DMS153 treated with DMSO at 0.1 percent for 48 hours (cell line): ENCODE results near the gene SLC25A26.

Experiments used
- DNase-seq: peaks from one replicate; lab custom pipeline; 2025; ENCODE audit not compliant: unreplicated experiment; lab: John Stamatoyannopoulos, UW

SLC25A26 gene

DNA sequence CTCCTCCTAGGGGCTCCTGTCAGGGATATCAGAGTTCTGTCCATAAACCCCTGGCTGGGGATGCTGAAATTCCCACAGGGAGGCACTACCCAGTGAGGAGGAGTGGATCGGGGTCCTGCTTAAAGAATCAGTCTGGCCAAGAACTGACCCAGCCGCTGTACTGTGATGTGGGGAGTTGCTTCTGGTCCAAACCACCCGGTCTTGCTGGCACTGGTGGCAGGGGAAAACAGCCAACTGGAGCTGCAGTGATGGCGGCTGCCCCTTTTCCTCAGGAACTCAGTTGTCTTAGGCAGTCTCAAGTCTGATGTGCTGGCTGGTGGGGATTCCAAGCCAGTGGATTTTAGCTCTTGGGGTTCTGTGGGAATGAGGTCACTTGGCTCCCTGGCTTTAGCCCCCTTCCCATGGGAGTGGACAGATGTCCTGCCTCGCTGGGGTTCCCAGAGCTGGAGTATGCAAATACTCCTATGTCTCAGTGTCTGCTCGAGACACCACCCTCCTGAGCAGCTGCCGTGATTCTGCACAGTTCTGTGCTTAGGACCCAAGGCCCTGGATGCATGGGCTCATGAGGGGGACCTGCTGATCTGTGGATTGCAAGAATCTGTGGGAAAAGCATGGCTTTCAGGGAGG, 97.1 kb downstream of the SLC25A26 start:
- no peak for DNase-seq

DNA sequence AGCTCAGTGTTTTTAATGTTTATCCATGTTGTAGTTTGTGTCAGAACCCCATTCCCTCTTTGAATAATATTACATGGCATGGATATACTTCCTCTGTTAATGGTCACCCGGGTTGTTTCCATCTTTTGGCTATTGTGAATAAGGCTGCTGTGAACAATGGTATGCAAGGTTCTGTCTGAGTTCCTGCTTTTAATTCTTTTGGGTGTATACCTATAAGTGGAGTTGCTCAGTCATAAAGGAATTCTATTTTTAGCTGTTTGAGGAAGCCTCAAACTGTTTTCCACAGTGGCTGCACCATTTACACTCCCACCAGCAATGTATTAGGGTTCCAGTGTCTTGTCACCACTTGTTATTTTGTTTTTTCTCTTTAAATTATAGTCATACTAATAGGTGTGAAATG, 99.6 kb downstream of the SLC25A26 start:
- no peak for DNase-seq

DNA sequence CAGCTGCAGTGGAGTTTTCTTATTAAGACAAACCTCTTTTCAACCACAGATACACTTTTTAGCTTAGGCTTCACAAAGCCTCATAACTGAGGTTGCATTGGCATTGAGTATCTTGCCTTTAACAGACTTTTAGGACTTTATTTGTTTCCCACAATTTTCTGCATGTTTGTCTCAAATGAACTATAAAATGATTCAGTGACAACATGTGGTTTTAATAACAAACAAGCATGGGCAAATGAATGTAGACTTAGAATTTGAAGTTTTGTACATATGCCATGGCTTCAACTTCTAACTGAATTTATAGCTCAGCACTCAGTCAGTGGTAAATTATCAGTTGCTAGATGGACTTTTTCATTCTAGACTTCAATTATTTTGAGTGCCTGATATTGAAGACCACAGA, 101.6 kb downstream of the SLC25A26 start:
- DNase-seq: no peak

DNA sequence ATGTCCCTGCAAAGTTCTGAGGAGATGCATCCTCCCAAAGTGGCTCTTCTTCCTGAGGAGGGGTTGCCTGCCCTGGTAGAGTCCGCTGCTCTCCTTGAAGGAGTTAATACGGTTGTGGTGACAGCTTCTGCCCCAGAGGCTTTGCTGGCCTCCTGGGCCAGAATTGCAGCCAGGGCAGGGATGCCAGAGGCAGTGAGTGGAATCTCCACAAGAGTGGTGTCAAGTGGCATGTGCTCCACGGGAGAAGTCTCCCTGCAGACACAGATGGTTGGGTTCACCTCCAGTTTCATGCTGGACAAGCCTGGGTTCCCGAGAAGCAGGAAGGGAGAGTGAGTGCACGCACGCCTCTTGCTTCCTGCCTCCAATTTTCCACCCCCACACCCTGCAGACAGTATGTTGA, 105.5 kb downstream of the SLC25A26 start:
- DNase-seq: no peak

DNA sequence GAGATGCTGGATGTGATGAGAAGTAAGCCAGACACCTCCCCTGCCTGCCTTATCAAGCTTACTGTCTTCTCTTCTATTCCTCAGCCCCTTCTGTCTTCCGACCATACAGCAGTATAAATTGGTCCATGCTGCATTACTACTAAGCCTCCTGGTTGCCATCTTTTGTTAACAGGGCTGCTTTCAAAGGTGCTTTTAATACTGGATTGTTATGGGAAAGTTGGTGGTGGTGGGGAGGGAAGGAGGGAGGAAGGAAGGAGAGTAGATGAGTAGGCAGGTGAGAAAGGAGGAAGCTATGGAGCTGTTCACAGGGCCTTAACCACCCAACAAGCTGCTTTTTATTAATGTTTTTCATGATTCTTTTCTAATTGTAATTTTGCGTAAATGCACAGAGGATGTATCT, 114.9 kb downstream of the SLC25A26 start:
- DNase-seq: no peak

DNA sequence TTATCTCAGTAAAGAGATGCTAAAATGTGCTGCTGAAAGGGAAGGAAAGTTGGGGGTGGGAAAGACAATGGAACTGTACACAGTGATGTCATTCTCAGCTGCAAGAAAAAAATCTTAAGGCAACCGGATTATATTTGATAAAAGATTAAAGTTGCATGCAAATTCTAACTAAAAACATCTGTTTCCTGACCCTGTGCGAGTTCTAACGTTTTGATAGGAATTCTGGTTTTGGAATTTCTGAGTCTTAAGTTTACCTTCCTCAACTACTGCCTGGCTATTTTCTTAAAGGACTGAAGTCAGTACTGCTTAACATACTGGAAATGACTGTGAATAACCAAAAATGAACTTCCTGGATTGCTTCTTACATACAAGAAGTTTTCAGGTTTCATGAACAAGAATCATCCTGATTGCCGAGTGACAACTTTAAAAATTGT, 115.5 kb downstream of the SLC25A26 start:
- DNase-seq: no peak

DNA sequence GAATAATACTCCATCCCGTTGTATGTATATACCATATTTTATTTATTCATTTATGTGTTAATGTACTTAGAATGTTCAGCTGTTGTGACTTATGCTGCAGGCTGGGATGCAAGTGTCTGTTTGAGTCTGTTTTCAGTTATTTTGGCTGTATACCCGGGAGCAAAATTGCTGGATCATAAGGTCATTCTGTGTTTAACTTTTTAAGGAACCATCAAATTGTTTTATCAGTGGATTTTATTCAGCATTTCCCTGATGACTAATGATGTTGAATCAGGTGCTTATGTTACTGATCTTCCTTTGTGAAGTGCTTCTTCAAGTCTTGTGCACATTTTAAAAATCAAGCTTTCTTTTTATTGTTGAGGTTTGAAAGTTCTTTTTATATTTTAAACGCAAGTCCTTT, 118.1 kb downstream of the SLC25A26 start:
- no peak for DNase-seq

DNA sequence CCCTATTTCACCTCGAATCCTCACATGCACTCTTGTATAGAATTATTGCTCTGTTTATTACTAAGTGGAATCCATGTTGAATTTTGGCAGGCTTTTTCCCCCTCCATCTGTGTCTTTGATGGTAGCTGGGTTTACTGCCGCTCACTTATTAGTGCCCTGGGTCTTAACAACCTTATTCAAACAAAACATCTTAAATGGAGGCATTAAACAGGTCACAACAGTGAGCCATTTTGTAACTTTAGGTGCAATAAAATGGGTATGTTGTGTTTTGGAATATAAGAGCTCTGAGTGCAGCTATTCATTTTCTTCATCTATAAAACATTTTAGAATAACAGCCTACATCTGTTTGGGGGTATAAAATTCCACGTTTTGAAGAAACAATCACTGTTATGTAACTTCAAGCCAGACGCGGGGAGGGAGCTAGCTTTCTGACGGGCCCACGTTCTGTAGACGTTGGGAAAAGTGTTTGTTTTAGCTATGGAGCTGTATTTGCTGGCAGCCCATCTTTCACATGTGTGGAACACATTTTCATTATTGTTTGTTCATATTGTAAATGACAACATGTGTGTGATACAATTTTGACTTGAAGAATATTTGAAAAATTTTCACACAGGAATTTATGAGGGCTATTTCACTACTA, 122.0 kb downstream of the SLC25A26 start:
- DNase-seq: no peak

DNA sequence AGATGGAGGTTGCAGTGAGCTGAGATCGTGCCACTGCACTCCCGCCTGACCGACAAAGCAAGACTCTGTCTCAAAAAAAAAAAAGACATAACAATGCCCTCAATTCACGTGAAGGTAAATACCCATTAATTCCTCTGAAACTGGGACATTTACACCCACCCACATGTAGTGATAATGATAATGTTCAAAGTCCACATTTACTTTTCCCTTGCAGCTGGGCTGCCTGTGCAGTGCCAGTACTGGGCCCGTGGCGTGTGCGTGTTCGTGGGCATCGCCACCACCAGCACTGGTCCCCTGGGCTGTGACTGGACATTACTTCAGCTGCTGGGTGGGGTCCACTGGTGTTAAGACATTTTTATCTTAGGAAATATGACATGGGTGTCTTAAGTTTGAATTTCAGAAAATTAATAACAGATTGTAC, 123.6 kb downstream of the SLC25A26 start:
- DNase-seq: no peak

DNA sequence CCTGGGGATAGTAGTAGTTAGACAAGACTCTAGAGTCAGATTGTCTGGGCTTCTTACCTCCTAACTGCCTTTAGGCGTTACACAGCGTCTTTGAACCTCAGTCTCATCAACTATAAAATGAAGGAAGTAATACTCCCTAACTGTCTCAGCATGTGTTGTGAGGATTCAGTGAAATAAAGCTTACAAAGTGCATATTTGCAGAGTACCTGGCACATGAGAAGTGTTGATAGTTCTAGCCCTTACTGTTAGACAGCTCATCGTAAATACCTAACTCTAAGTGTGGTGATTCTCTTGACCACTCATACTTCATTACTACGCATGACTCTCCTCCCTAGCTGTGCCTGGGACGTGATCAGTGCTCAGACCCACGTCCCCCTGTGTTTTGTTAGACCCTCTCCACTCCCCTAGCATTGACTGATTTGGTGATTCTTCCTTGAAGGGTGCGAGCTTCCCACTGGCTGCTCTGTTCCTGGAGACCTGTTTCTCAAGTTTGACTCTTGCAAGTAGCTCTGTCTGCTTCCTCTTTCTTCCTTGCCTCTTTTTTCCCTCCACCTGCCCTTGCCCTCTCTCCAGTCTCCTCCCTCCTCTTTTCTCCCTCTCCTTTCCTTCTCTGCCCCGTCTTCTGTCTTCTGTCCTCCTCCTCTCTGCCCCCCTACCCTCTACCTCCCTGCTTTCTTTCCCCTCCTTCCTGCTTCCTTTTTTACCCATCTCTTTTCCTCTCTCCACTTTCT, 124.2 kb downstream of the SLC25A26 start:
- no peak for DNase-seq

DNA sequence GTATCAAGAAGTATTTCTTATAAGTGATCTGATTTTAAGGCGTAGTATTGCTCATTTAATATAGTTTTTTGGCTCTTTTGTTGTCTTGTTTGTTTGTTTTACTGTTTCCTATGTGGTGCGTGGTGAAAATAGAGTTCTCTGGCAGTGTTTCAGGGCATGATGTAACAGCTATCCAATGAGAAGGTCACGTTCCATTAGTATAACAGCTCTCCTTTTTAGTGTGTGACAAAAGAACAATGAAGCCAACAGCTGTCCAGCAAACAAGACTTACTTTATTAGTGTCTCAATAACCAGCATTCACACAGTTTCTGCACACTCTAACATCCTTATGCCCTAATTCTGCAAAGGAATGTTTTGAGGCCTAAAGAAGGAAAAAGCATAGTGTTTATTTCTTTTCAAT, 127.9 kb downstream of the SLC25A26 start:
- DNase-seq: no peak

DNA sequence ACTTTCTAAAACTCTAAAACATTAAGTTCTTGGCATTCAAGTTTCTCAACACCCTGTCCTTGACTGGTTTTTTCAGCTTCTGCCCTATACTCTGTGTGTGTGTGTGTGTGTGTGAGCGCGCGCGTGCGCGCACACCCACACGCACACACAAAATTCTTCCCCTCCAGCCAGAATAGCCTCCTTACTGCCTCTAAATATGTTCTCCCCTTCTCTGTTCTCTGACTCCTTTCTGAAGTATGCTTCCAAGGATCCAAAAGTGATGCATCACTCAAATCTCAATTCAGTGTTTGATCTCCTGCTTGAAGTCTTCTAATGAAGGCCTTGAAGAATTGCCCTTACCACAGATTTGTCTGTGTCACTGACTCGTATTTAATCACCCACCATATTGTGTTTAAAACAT, 129.8 kb downstream of the SLC25A26 start:
- no peak for DNase-seq

DNA sequence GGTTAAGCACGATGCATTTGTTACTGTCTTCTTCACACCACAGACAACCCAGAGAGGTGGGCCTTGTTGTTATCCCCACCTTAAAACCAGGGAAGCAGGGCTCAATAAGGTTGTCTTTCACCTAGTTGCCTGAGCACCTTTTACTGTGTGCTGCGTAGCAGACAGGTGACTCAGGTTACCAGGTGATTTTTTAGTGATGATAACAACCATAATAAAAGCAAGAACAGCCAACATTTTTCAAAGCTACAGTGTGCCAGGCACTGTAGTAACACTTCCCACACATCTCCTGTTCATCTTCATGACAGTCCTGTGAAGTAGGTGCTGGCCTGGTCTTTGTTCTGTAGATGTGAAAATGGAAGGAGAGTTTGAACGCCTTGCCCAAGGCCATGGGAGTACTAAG, 132.2 kb downstream of the SLC25A26 start:
- no peak for DNase-seq

DNA sequence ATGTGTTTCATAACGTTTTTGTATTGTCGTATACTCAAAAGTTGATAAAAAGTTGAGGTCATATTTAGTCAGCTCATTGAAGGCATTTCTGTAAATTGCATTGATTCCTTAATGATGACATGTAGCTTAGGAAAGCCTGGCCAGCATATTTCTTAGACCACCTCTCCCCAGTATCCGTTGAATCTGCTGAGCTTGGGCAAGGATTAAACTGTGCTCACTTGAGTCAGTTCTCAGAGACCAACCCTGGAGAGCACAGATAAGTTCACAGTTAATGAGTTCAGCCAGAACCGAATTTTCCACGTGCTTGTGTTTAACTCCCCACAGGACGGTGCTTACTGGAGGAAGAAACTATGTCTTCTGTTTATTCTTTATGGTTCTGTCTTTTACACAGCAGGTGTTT, 132.7 kb downstream of the SLC25A26 start:
- no peak for DNase-seq

DNA sequence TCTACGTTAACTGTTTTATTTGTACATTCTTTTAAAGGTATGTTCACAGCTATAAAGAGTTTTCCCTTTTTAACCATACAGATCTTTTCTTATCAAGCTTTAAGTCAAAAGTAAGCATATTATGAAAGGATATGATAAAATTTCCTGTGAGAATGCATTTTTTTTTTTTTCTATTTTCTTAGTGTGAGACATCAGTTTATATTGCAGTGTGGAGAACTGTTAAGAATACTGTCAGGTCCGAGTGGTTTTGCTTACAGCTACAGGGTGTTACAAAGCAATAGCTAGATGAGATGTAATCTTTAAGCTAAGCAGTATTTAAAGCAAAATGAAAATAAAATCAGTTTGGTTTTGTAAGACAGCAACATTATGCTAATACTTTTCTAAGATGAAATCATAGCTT, 133.2 kb downstream of the SLC25A26 start:
- DNase-seq: no peak

DNA sequence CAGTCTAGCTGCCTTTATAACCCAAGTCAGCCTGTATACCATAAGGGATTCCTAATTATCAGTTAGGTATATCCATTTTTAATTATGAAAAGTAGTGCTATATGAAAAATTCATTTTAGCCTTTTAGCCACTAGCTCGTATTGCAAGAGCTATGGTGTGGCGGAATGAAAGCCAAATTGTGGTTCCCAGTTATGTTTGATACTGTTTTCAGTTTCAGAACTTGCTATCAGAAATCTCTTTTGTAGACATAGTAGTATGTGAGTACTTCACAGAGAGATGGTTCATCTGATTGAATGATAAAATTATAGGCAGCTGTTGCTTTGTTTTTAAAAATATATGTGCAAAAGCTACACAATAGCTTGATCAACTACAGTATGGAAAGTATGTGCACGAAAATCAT, 134.6 kb downstream of the SLC25A26 start:
- DNase-seq: no peak

DNA sequence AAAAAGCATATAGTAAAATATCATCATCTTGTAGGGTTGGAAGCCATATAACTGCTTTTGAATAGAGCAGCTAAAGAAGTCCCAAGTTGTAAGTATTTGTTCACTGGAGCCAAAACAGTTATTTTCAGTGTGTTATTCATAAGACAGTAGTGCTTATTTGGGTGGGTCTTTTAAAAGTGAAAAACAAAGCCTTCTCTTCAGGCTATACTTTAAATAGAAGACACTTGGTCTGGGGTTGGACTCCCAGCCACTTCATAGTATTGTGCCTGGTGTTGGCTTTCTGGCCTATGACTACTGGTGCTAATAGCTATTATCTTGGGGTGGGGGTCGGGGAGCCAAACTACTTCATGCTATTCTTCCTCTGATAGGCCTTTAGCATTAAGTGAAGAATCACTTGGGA, 135.2 kb downstream of the SLC25A26 start:
- DNase-seq: no peak

DNA sequence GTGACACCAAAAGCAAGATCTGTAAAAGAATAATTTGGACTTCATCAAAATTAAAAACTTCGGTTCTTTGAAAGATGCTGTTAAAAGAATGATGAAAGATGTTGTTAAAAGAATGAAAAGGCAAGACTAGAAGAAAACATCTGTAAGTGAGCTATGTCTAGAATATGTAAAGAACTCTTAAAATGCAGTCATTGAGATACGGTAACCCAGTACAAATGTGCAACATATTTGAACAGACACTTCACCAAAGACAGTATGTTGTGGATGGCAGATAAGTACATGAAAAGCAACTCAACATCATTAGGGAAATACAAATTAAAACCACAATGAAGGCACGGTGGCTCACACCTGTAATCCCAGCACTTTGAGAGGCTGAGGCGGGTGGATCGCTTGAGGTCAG, 140.6 kb downstream of the SLC25A26 start:
- DNase-seq: no peak

DNA sequence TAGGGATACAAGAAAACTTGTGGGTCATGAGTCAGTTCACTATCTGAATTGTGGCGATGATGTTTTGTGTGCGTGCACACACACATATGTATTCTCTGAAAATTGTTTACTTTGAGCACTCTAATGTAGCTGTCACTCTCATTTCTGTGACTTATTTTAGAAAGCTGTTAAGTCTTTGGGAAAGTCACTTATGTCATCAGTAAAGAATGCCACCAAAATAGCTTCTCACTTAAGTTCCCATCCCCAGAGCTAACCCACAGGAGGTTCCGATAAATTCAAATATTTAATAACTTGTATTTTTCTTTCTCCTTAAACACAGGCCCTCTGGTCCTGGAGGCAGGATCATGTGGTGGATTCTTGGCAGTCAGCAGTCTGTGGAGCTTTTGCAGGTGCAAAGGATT, 141.7 kb downstream of the SLC25A26 start:
- DNase-seq: no peak

DNA sequence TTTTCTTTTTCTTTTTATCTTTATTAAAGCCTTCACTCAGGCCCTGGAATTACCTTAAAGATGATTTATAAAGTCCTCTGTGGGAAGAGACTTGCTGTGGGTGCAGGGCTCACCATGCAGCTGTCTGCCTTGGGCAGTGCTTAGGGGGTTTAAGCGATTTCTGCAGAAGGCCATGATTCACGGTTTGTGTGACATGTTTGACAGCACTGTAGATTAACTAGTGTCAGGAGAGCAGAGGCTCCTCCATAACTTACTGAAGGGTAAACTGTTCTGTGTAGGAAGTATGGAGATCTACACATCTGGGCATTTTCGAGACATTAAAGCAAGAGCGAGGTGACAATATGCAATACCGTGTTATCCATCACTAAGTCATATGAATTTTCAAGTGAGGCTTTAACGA, 142.3 kb downstream of the SLC25A26 start:
- no peak for DNase-seq

DNA sequence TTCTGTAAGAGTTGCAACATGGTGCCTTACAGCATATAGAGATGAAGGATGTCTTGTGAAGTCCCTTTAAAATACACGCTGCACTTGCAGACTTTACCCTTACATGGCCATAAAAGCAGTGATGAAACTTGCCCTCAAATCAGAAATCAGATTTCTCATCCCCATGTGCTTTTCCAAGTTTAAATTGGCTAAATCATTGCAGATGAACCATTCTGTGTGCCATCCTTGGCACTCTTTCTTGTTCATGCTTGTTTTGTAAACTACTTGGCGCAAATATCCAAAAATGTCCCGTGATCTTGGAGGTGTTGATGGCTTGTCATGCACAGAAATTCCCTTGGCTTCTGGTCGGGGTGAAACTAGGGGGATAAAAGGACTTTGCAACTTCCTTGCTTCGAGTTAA, 144.3 kb downstream of the SLC25A26 start:
- DNase-seq: no peak

DNA sequence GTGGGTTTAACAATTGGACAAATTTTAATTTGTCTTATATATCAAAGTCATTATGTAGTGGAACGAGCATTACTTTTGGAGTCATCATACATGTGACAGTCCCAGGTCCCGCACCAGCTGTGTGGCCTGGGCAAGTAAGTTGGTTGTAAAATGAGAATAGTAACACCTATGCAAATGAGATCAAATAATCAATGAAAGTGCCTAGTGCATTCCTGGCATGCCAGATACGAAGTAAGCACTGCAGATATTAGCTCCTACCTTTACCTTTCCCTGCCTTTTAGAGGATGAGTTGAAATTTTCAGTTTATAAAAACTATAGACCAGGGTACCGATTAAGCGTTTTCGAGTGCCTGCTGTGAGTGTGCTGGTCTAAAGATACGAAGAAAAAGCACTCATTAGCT, 145.9 kb downstream of the SLC25A26 start:
- no peak for DNase-seq
